Measurements from ENCODE around the gene SLC35E4. TPM values are rescaled to one million over a fixed set of nuclear protein-coding genes. Genes with fewer than 3 reads are reported as not detected.
"Not testable (repeated sequence)": the region's sequence is repeated elsewhere in the genome, so short reads cannot be mapped to it uniquely, and the experiment has no call there.

The SLC35E4 gene
- total RNA-seq, 2 experiments from 2014 or later: 3.0 TPM

GRCh38 chr22:30674482-30674881 is 38.9 kb downstream of the SLC35E4 start:
- ChIA-PET CTCF (ENCODE audit: unreplicated experiment) (no interaction called here), POLR2A (no interaction called here)
- H3K4me3 ChIP-seq (ENCODE audit: low read depth, low read length, poor library complexity, severe bottlenecking): no peak overlapping the region
- no peaks in the 10 kb centered on the region for H3K4me1 ChIP-seq (ENCODE audit: insufficient read depth, low read length, poor library complexity, severe bottlenecking)
- no peaks in the 10 kb centered on the region for H3K36me3 ChIP-seq (ENCODE audit: insufficient read depth, low read length)
- no peak for DNase-seq (ENCODE audit: low spot score)
- no peaks in the 10 kb centered on the region for H3K9me2 ChIP-seq (ENCODE audit: insufficient read depth, low read length)
- no peak for TF ChIP-seq CTCF (conservative IDR thresholded peaks at IDR 0.05; ENCODE audit: low read length)
- H3K79me2 ChIP-seq (ENCODE audit: insufficient read depth, low read depth, low read length): no peaks in the 10 kb centered on the region
- intact Hi-C loops (cut with micrococcal nuclease; ENCODE audit: unreplicated experiment): no loop called here
- H2AFZ ChIP-seq (ENCODE audit: low read length): no peak overlapping the region
- BruUV-seq (replicated peaks): no TSS peak
- no peak overlapping the region for H3K4me2 ChIP-seq (ENCODE audit: low read length)
- no peaks in the 10 kb centered on the region for H4K20me1 ChIP-seq (ENCODE audit: insufficient read depth, low read length)
- no peak overlapping the region for H3K27ac ChIP-seq (ENCODE audit: low read depth, low read length, poor library complexity, severe bottlenecking)
- H3K9me3 ChIP-seq (ENCODE audit: low read length): no peaks in the 10 kb centered on the region

- H3K4me2 ChIP-seq (ENCODE audit: low read length): no peak overlapping the region
- no peaks in the 10 kb centered on the region for H3K4me1 ChIP-seq (ENCODE audit: insufficient read depth, low read length, poor library complexity, severe bottlenecking)
- no peaks in the 10 kb centered on the region for H3K9me2 ChIP-seq (ENCODE audit: insufficient read depth, low read length)
- TF ChIP-seq EZH2phosphoT487 (IDR thresholded peaks at IDR 0.05; ENCODE audit: borderline replicate concordance, low read depth, low read length): no peak
- TF ChIP-seq CTCF (conservative IDR thresholded peaks at IDR 0.05; ENCODE audit: low read length): no peak
- H4K20me1 ChIP-seq (ENCODE audit: insufficient read depth, low read length): no peaks in the 10 kb centered on the region
- intact Hi-C loops (cut with micrococcal nuclease; ENCODE audit: unreplicated experiment): no loop called here
- H2AFZ ChIP-seq (ENCODE audit: low read length): no peak overlapping the region
- no peak overlapping the region for H3K27ac ChIP-seq (ENCODE audit: low read depth, low read length, poor library complexity, severe bottlenecking)
- no TSS peak for BruUV-seq (replicated peaks)
- no peak for DNase-seq (ENCODE audit: low spot score)
- H3K36me3 ChIP-seq (ENCODE audit: insufficient read depth, low read length): no peaks in the 10 kb centered on the region
- no peaks in the 10 kb centered on the region for H3K9me3 ChIP-seq (ENCODE audit: low read length)
- ChIA-PET CTCF (ENCODE audit: unreplicated experiment) (no interaction called here), POLR2A (no interaction called here)
- H3K4me3 ChIP-seq (ENCODE audit: low read depth, low read length, poor library complexity, severe bottlenecking): no peak overlapping the region
- H3K79me2 ChIP-seq (ENCODE audit: insufficient read depth, low read depth, low read length): no peaks in the 10 kb centered on the region
These were observed 39.9 kb downstream of the SLC35E4 start for GRCh38 chr22:30675436-30675835.

GRCh38 chr22:30676565-30676964 is 41.0 kb downstream of the SLC35E4 start:
- H3K9me2 ChIP-seq (ENCODE audit: insufficient read depth, low read length); H3K4me1 ChIP-seq (ENCODE audit: insufficient read depth, low read length, poor library complexity, severe bottlenecking); H3K9me3 ChIP-seq (ENCODE audit: low read length); H3K4me2 ChIP-seq (ENCODE audit: low read length); H4K20me1 ChIP-seq (ENCODE audit: insufficient read depth, low read length); H3K4me3 ChIP-seq (ENCODE audit: low read depth, low read length, poor library complexity, severe bottlenecking); H3K36me3 ChIP-seq (ENCODE audit: insufficient read depth, low read length); intact Hi-C loops (cut with micrococcal nuclease; ENCODE audit: unreplicated experiment); CTCF ChIA-PET (ENCODE audit: unreplicated experiment); H3K79me2 ChIP-seq (ENCODE audit: insufficient read depth, low read depth, low read length); H2AFZ ChIP-seq (ENCODE audit: low read length); H3K27ac ChIP-seq (ENCODE audit: low read depth, low read length, poor library complexity, severe bottlenecking); BruUV-seq (replicated peaks); DNase-seq (ENCODE audit: low spot score); POLR2A ChIA-PET: not testable (repeated sequence)

- H3K36me3 ChIP-seq (ENCODE audit: insufficient read depth, low read length); H3K4me1 ChIP-seq (ENCODE audit: insufficient read depth, low read length, poor library complexity, severe bottlenecking); H3K9me3 ChIP-seq (ENCODE audit: low read length); H3K4me3 ChIP-seq (ENCODE audit: low read depth, low read length, poor library complexity, severe bottlenecking); H3K9me2 ChIP-seq (ENCODE audit: insufficient read depth, low read length); CTCF ChIA-PET (ENCODE audit: unreplicated experiment); DNase-seq (ENCODE audit: low spot score); H2AFZ ChIP-seq (ENCODE audit: low read length); POLR2A ChIA-PET; intact Hi-C loops (cut with micrococcal nuclease; ENCODE audit: unreplicated experiment); H3K27ac ChIP-seq (ENCODE audit: low read depth, low read length, poor library complexity, severe bottlenecking); H3K4me2 ChIP-seq (ENCODE audit: low read length); H3K79me2 ChIP-seq (ENCODE audit: insufficient read depth, low read depth, low read length); BruUV-seq (replicated peaks); H4K20me1 ChIP-seq (ENCODE audit: insufficient read depth, low read length): not testable (repeated sequence)
These were observed 44.5 kb downstream of the SLC35E4 start for GRCh38 chr22:30679895-30680690.
